Epidermal melanocyte (primary cell): Measurements from ENCODE around the gene NFYB.
"Not testable (repeated sequence)": the region's sequence is repeated elsewhere in the genome, so short reads cannot be mapped to it uniquely, and the experiment has no call there.

Experiments
- DNase-seq: peaks from one replicate; pipeline ENCODE4 v3.0.0; 2011; ENCODE audit warnings: low spot score; ENCODE audit not compliant: insufficient read length

The NFYB gene

GRCh38 chr12:104137902-104138796 lies at the start of gene NFYB:
TSS of gene NFYB (minus strand) at chr12:104138210. CDS start at chr12:104135453, 2,757 bp downstream.
- DNase-seq: peak; percentile 98

GRCh38 chr12:104187446-104188155 lies 49.6 kb upstream of the NFYB start:
- no peak for DNase-seq

- DNase-seq: no peak
Measured at GRCh38 chr12:104183443-104183842, 45.4 kb upstream of the NFYB start.

- no peak for DNase-seq
Measured at GRCh38 chr12:104182621-104183378, 44.8 kb upstream of the NFYB start.

- no peak for DNase-seq
Measured at GRCh38 chr12:104182144-104182543, 44.1 kb upstream of the NFYB start.

- no peak for DNase-seq
Measured at GRCh38 chr12:104181313-104181712, 43.3 kb upstream of the NFYB start.

- no peak for DNase-seq
Measured at GRCh38 chr12:104180374-104180773, 42.4 kb upstream of the NFYB start.

GRCh38 chr12:104177663-104178501 lies 39.9 kb upstream of the NFYB start:
- peak; percentile 75 for DNase-seq

GRCh38 chr12:104177336-104177662 lies 39.3 kb upstream of the NFYB start:
- no peak for DNase-seq

- DNase-seq: no peak
Measured at GRCh38 chr12:104175726-104176247, 37.8 kb upstream of the NFYB start.

- DNase-seq: not testable (repeated sequence)
Measured at GRCh38 chr12:104173804-104174203, 35.8 kb upstream of the NFYB start.

GRCh38 chr12:104172570-104172947 lies 34.5 kb upstream of the NFYB start:
- DNase-seq: no peak

GRCh38 chr12:104171785-104172569 lies 34.0 kb upstream of the NFYB start:
- no peak for DNase-seq

GRCh38 chr12:104168596-104168995 lies 30.6 kb upstream of the NFYB start:
- DNase-seq: no peak

GRCh38 chr12:104167519-104168458 lies 29.8 kb upstream of the NFYB start:
- no peak for DNase-seq

GRCh38 chr12:104166465-104166864 lies 28.5 kb upstream of the NFYB start:
- no peak for DNase-seq

- DNase-seq: no peak
Measured at GRCh38 chr12:104165801-104166200, 27.8 kb upstream of the NFYB start.

GRCh38 chr12:104164634-104165033 lies 26.6 kb upstream of the NFYB start:
- DNase-seq: no peak

- no peak for DNase-seq
Measured at GRCh38 chr12:104163631-104164030, 25.6 kb upstream of the NFYB start.
